Endothelial cell (in vitro differentiated cells): ENCODE data around the gene NRAS. TPM values are rescaled to one million over a fixed set of nuclear protein-coding genes. Genes with fewer than 3 reads are reported as not detected.

Source experiments
- DNase-seq: peaks from one replicate; pipeline ENCODE4 v3.0.0; 2021; ENCODE audit warnings: low spot score
- H3K27ac Mint-ChIP-seq: one replicate; pipeline ENCODE4 v1.8.0; 2021; ENCODE audit warnings: mixed read lengths, inconsistent platforms; ENCODE audit not compliant: unreplicated experiment
- H3K27me3 Mint-ChIP-seq: one replicate; pipeline ENCODE4 v1.8.0; 2021; ENCODE audit warnings: mild to moderate bottlenecking, moderate library complexity, mixed read lengths, inconsistent platforms; ENCODE audit not compliant: unreplicated experiment
- H3K36me3 Mint-ChIP-seq: one replicate; pipeline ENCODE4 v1.8.0; 2021; ENCODE audit warnings: mild to moderate bottlenecking, low read depth, mixed read lengths, inconsistent platforms; ENCODE audit not compliant: unreplicated experiment
- H3K4me1 Mint-ChIP-seq: one replicate; pipeline ENCODE4 v1.8.0; 2021; ENCODE audit warnings: mild to moderate bottlenecking, mixed read lengths, inconsistent platforms; ENCODE audit not compliant: unreplicated experiment
- H3K4me3 Mint-ChIP-seq: one replicate; pipeline ENCODE4 v1.8.0; 2021; ENCODE audit warnings: mild to moderate bottlenecking, mixed read lengths, inconsistent platforms; ENCODE audit not compliant: unreplicated experiment
- H3K9me3 Mint-ChIP-seq: one replicate; pipeline ENCODE4 v1.8.0; 2021; ENCODE audit warnings: mixed read lengths, inconsistent platforms; ENCODE audit not compliant: unreplicated experiment
- total RNA-seq: library from RNA; stranded (reverse); fragmentation: NEBNext Ultra II Directional; extraction: Animal tissue kit (Norgen Biotek cat#: 25700); gene quantifications from one replicate; pipeline ENCODE4 v1.2.1, GENCODE V29; 2021; ENCODE audit not compliant: unreplicated experiment
- TF ChIP-seq, protein P1 (sequence below): fragments of 200-600 bp; sonication (generic); IDR thresholded peaks from one replicate; pipeline ENCODE4 v1.5.0; 2021; ENCODE audit warnings: antibody characterized with exemption; ENCODE audit not compliant: unreplicated experiment

NRAS gene
- total RNA-seq, 1 donor from 2014 or later, result 74.0 TPM

DNA sequence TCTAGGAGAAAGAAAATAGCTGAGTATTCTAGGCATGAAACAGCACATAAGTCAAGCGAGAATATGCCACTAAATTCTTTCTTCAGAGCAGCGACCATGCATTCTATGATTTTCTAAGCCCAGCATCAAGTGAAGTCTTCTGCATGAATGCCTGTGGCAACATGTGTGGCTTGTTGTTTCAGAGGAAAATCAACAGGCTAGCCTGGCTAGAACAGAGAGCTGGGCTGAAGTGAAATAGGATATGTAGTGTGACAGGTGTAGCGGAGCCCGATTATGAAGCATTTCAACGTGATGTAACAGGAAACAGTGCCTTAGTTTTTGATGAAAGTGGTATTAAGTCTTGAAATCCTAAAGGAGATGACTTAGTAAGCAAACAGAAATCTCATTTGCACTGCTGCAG is 34.2 kb upstream of the NRAS start:
- Mint-ChIP-seq H3K9me3 (no peaks in the 10 kb centered on the region), H3K4me3 (no peak overlapping the region)

GRCh38 chr1:114749835-114750234 is 33.3 kb upstream of the NRAS start:
- TF ChIP-seq, protein P1, sequence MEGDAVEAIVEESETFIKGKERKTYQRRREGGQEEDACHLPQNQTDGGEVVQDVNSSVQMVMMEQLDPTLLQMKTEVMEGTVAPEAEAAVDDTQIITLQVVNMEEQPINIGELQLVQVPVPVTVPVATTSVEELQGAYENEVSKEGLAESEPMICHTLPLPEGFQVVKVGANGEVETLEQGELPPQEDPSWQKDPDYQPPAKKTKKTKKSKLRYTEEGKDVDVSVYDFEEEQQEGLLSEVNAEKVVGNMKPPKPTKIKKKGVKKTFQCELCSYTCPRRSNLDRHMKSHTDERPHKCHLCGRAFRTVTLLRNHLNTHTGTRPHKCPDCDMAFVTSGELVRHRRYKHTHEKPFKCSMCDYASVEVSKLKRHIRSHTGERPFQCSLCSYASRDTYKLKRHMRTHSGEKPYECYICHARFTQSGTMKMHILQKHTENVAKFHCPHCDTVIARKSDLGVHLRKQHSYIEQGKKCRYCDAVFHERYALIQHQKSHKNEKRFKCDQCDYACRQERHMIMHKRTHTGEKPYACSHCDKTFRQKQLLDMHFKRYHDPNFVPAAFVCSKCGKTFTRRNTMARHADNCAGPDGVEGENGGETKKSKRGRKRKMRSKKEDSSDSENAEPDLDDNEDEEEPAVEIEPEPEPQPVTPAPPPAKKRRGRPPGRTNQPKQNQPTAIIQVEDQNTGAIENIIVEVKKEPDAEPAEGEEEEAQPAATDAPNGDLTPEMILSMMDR, result no peak
- Mint-ChIP-seq H3K27me3 (peaks cover 1% of the 10 kb centered on the region), H3K36me3 (peaks cover 14% of the 10 kb centered on the region), H3K4me1 (peaks cover 25% of the 10 kb centered on the region), H3K9me3 (no peaks in the 10 kb centered on the region), H3K27ac (no peak overlapping the region), H3K4me3 (no peak overlapping the region)
- no peak for DNase-seq

More for the DNA sequence above, 34.2 kb upstream of the NRAS start:
- TF ChIP-seq, protein P1, result no peak
- no peak for DNase-seq
- H3K36me3 Mint-ChIP-seq, result peaks cover 14% of the 10 kb centered on the region
- H3K4me1 Mint-ChIP-seq, result peaks cover 34% of the 10 kb centered on the region
- H3K27ac Mint-ChIP-seq, result no peak overlapping the region
- peaks cover 1% of the 10 kb centered on the region for H3K27me3 Mint-ChIP-seq

DNA sequence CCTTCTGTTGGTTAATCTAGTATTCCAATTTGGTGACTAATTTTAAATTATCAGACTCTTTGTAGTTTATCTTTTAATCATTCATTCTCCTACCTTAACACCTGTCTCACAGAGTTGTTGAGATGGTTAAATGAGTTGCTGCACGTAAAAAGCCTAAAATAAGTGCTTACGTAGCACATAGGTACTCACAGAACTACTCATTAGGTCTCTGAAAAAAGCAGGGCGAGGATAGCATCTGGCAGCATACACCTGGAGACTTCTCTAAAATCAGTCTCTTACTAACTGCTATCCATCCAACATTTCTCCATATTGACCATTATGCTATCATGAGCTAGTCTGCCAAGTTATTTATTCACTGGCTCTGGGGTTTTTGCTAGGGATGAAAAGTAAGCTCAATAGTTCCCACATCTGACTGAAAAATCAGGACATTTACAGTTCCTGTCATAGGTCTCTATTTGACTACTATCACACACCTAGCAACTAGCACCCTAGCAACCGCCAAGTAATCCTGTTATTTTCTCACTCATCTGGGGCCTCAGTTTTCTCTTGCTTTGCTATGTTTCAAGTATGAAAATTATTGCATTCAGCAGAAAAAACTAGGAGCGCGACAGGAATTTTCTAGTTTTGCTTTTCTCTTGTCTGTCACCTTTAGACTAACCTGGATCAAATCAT is 30.0 kb upstream of the NRAS start:
- DNase-seq, result no peak
- H3K27ac Mint-ChIP-seq, result peak overlapping the region; percentile 14
- H3K4me1 Mint-ChIP-seq, result peaks cover 2% of the 10 kb centered on the region
- TF ChIP-seq, protein P1, result no peak
- no peaks in the 10 kb centered on the region for H3K9me3 Mint-ChIP-seq
- H3K27me3 Mint-ChIP-seq, result peaks cover 4% of the 10 kb centered on the region
- peaks cover 14% of the 10 kb centered on the region for H3K36me3 Mint-ChIP-seq
- no peak overlapping the region for H3K4me3 Mint-ChIP-seq

- H3K9me3 Mint-ChIP-seq, result no peaks in the 10 kb centered on the region
- H3K36me3 Mint-ChIP-seq, result peaks cover 14% of the 10 kb centered on the region
- DNase-seq, result no peak
- TF ChIP-seq, protein P1, result no peak
- peaks cover 4% of the 10 kb centered on the region for H3K27me3 Mint-ChIP-seq
- H3K4me1 Mint-ChIP-seq, result no peaks in the 10 kb centered on the region
- no peak overlapping the region for H3K4me3 Mint-ChIP-seq
- H3K27ac Mint-ChIP-seq, result no peak overlapping the region
Measured at GRCh38 chr1:114745291-114745690, 28.7 kb upstream of the NRAS start.

- Mint-ChIP-seq H3K36me3 (peaks cover 9% of the 10 kb centered on the region), H3K4me3 (no peak overlapping the region), H3K9me3 (no peaks in the 10 kb centered on the region), H3K27ac (no peak overlapping the region), H3K4me1 (no peaks in the 10 kb centered on the region), H3K27me3 (peaks cover 3% of the 10 kb centered on the region)
- TF ChIP-seq, protein P1, result no peak
- DNase-seq, result no peak
Measured at GRCh38 chr1:114741963-114742746, 25.6 kb upstream of the NRAS start.
